H1 (cell line): ENCODE measurements around the gene CPA3. TPM values are rescaled to one million over a fixed set of nuclear protein-coding genes. Genes with fewer than 3 reads are reported as not detected.

Experiments used
- CTCF ChIA-PET: fragments of 300-600 bp; sonication (Branson Sonifier 250); formaldehyde crosslinking; loops from one replicate; lab custom pipeline; 2021; ENCODE audit not compliant: partially characterized antibody; lab: Charles Lee
- POLR2A ChIA-PET: fragments of 300-600 bp; sonication (Branson Sonifier 250); formaldehyde crosslinking; loops from one replicate; lab custom pipeline; 2021; ENCODE audit warnings: inconsistent platforms; ENCODE audit not compliant: partially characterized antibody; lab: Charles Lee
- DNase-seq, 2 experiments: peaks; one replicate each; pipeline versions ENCODE4 v3.0.0 to v3.0.0-alpha.2; 2010 to 2022; ENCODE audit warnings: low spot score in 2 of 2, low read depth in 1 of 2, mixed read lengths in 1 of 2
- FAIRE-seq: peaks from 2 replicates; lab custom pipeline; 2011; peaks lifted over from hg19 to GRCh38; lab: Jason Lieb, UNC
- H2AFZ ChIP-seq: 2 replicates; pipeline ENCODE4 v1.8.1; 2012; ENCODE audit warnings: low read length, inconsistent platforms
- H2AK5ac ChIP-seq: 2 replicates; pipeline ENCODE4 v1.6.1; 2013; ENCODE audit warnings: low read depth, low read length
- H2BK120ac ChIP-seq: replicated peaks from 2 replicates; pipeline ENCODE3; 2013; ENCODE audit warnings: low read depth, low read length, inconsistent platforms
- H2BK12ac ChIP-seq: 2 replicates; pipeline ENCODE4 v1.6.1; 2013; ENCODE audit warnings: low read depth, low read length
- H2BK15ac ChIP-seq: 2 replicates; pipeline ENCODE4 v1.6.1; 2013; ENCODE audit warnings: low read length
- H2BK20ac ChIP-seq: 2 replicates; pipeline ENCODE4 v1.6.1; 2013; ENCODE audit warnings: low read length
- H2BK5ac ChIP-seq: 2 replicates; pipeline ENCODE4 v1.6.1; 2013; ENCODE audit warnings: low read depth, low read length
- H3K14ac ChIP-seq: 2 replicates; pipeline ENCODE4 v1.6.1; 2013; ENCODE audit warnings: inconsistent platforms; ENCODE audit not compliant: insufficient read length
- H3K18ac ChIP-seq: 2 replicates; pipeline ENCODE4 v1.6.1; 2013; ENCODE audit warnings: low read length; ENCODE audit errors: extremely low read depth
- H3K23ac ChIP-seq: 2 replicates; pipeline ENCODE4 v1.6.1; 2013; ENCODE audit warnings: inconsistent platforms; ENCODE audit not compliant: insufficient read length
- H3K23me2 ChIP-seq: 2 replicates; pipeline ENCODE4 v1.6.1; 2013; ENCODE audit warnings: low read depth, low read length
- H3K27ac ChIP-seq: 2 replicates; pipeline ENCODE4 v1.6.1; 2011; ENCODE audit warnings: low read depth, low read length, inconsistent platforms
- H3K27me3 ChIP-seq, 4 experiments: replicated peaks in 1 of 4; 1 replicate in 1 of 4; 2 replicates in 3 of 4; pipeline versions ENCODE4 v1.6.1 to v1.8.1; 2011 to 2013; ENCODE audit warnings: low read length in 3 of 4, mild to moderate bottlenecking in 3 of 4, inconsistent platforms in 2 of 4, mixed read lengths in 2 of 4, moderate library complexity in 1 of 4; ENCODE audit not compliant: control insufficient read depth in 3 of 4, insufficient read depth in 3 of 4; ENCODE audit errors: extremely low read depth in 1 of 4
- H3K36me3 ChIP-seq, 4 experiments: 2 replicates each; pipeline versions ENCODE4 v1.6.1 to v1.8.1; 2011 to 2013; ENCODE audit warnings: mild to moderate bottlenecking in 4 of 4, low read length in 3 of 4, moderate library complexity in 2 of 4, control low read depth in 1 of 4, inconsistent platforms in 1 of 4; ENCODE audit not compliant: insufficient read depth in 4 of 4, control insufficient read depth in 2 of 4
- H3K4ac ChIP-seq: replicated peaks from 2 replicates; pipeline ENCODE3; 2013; ENCODE audit warnings: low read length, low read depth, mixed read lengths, inconsistent platforms; ENCODE audit not compliant: insufficient read length
- H3K4me1 ChIP-seq, 4 experiments: replicated peaks in 1 of 4; 1 replicate in 1 of 4; 2 replicates in 3 of 4; pipeline versions ENCODE4 v1.6.1 to v1.8.1; 2011 to 2013; ENCODE audit warnings: low read length in 3 of 4, inconsistent platforms in 2 of 4, mixed read lengths in 1 of 4; ENCODE audit not compliant: insufficient read depth in 4 of 4, control insufficient read depth in 3 of 4
- H3K4me2 ChIP-seq, 2 experiments: 2 replicates each; pipeline versions ENCODE4 v1.6.1 to v1.8.1; 2011 to 2013; ENCODE audit warnings: low read depth in 2 of 2, low read length in 2 of 2, control low read depth in 1 of 2, inconsistent platforms in 1 of 2, mild to moderate bottlenecking in 1 of 2; ENCODE audit not compliant: insufficient read depth in 1 of 2
- H3K4me3 ChIP-seq, 4 experiments: fragments of 200-600, 300-600 bp in 1 of 4; sonication (generic), shearing (Covaris generic), sonication (Bioruptor Twin) in 1 of 4; 2 replicates each; pipeline versions ENCODE4 v1.5.1 to v1.8.1; 2011 to 2016; ENCODE audit warnings: low read length in 4 of 4, low read depth in 3 of 4, control low read depth in 2 of 4, inconsistent platforms in 2 of 4, mild to moderate bottlenecking in 2 of 4, mixed read lengths in 1 of 4, moderate library complexity in 1 of 4; ENCODE audit not compliant: insufficient read depth in 2 of 4; ENCODE audit errors: extremely low read depth in 1 of 4
- H3K56ac ChIP-seq: replicated peaks from 2 replicates; pipeline ENCODE3; 2013; ENCODE audit warnings: low read depth, mild to moderate bottlenecking, mixed read lengths, low read length, inconsistent platforms; ENCODE audit not compliant: insufficient read length
- H3K79me1 ChIP-seq: 2 replicates; pipeline ENCODE4 v1.6.1; 2013; ENCODE audit warnings: low read depth, low read length, control low read depth
- H3K79me2 ChIP-seq, 2 experiments: 2 replicates each; pipeline versions ENCODE4 v1.6.1 to v1.8.1; 2012 to 2013; ENCODE audit warnings: low read length in 2 of 2, mild to moderate bottlenecking in 2 of 2, inconsistent platforms in 1 of 2; ENCODE audit not compliant: insufficient read depth in 2 of 2, control insufficient read depth in 1 of 2
- H3K9ac ChIP-seq, 4 experiments: replicated peaks in 1 of 4; 1 replicate in 1 of 4; 2 replicates in 3 of 4; pipeline versions ENCODE4 v1.6.1 to v1.8.1; 2011 to 2013; ENCODE audit warnings: low read depth in 3 of 4, low read length in 3 of 4, control low read depth in 2 of 4, mild to moderate bottlenecking in 2 of 4, moderate library complexity in 2 of 4, inconsistent platforms in 1 of 4; ENCODE audit errors: extremely low read depth in 1 of 4
- H3K9me3 ChIP-seq, 2 experiments: 2 replicates each; pipeline versions ENCODE4 v1.6.1 to v1.8.1; 2012 to 2013; ENCODE audit warnings: mild to moderate bottlenecking in 2 of 2, moderate library complexity in 2 of 2, control low read depth in 1 of 2, inconsistent platforms in 1 of 2, low read depth in 1 of 2, low read length in 1 of 2, mixed read lengths in 1 of 2; ENCODE audit not compliant: insufficient read depth in 2 of 2
- H4K20me1 ChIP-seq, 2 experiments: replicated peaks in 1 of 2; 2 replicates each; pipeline versions ENCODE3 to v1.8.1; 2011 to 2013; ENCODE audit warnings: inconsistent platforms in 2 of 2, low read length in 2 of 2, mild to moderate bottlenecking in 1 of 2; ENCODE audit not compliant: insufficient read depth in 2 of 2, control insufficient read depth in 1 of 2
- H4K5ac ChIP-seq: 2 replicates; pipeline ENCODE4 v1.6.1; 2013; ENCODE audit warnings: low read length, low read depth, mixed read lengths, inconsistent platforms; ENCODE audit not compliant: insufficient read length
- H4K8ac ChIP-seq: 2 replicates; pipeline ENCODE4 v1.8.0; 2013; ENCODE audit warnings: mild to moderate bottlenecking, moderate library complexity, low read length, inconsistent platforms; ENCODE audit not compliant: insufficient read depth; ENCODE audit errors: extremely low read depth
- H4K91ac ChIP-seq: replicated peaks from 2 replicates; pipeline ENCODE3; 2013; ENCODE audit warnings: low read length, mixed read lengths, inconsistent platforms; ENCODE audit not compliant: insufficient read length
- CHD1 ChIP-seq: IDR thresholded peaks from 2 replicates; pipeline ENCODE4 v1.6.1; 2012; ENCODE audit warnings: low read depth, low read length, improper control_type of control experiment
- HDAC2 ChIP-seq, 2 experiments: fragments of 300-600 bp in 1 of 2; sonication (generic) in 1 of 2; IDR thresholded peaks; 2 replicates each; pipeline ENCODE4 v1.6.1; 2011 to 2012; ENCODE audit warnings: low read depth in 2 of 2, low read length in 2 of 2, mild to moderate bottlenecking in 2 of 2, moderate library complexity in 2 of 2, borderline replicate concordance in 1 of 2, inconsistent platforms in 1 of 2
- MAFK ChIP-seq: IDR thresholded peaks from 2 replicates; pipeline ENCODE4 v1.6.1; 2012; ENCODE audit warnings: low read depth, mild to moderate bottlenecking, improper control_type of control experiment, low read length
- RBBP5 ChIP-seq: IDR thresholded peaks from 2 replicates; pipeline ENCODE4 v1.7.1; 2012; ENCODE audit warnings: low read depth, mild to moderate bottlenecking, inconsistent platforms, low read length, moderate library complexity, borderline replicate concordance
- RXRA ChIP-seq: IDR thresholded peaks from 2 replicates; pipeline ENCODE4 v1.6.1; 2011; ENCODE audit warnings: low read depth, mild to moderate bottlenecking, low read length, moderate library complexity; ENCODE audit not compliant: insufficient read depth
- SIRT6 ChIP-seq: IDR thresholded peaks from one replicate; pipeline ENCODE4 v1.7.1; 2012; ENCODE audit warnings: low read length, inconsistent platforms
- TAF7 ChIP-seq: optimal IDR thresholded peaks from 2 replicates; pipeline ENCODE3; 2011; ENCODE audit warnings: low read depth, mild to moderate bottlenecking, inconsistent platforms, low read length, moderate library complexity, borderline replicate concordance
- TEAD4 ChIP-seq: IDR thresholded peaks from 2 replicates; pipeline ENCODE4 v1.6.1; 2012; ENCODE audit warnings: low read depth, low read length, inconsistent platforms, mixed read lengths
- ZNF274 ChIP-seq: IDR thresholded peaks from 2 replicates; pipeline ENCODE4 v1.7.0; 2012; ENCODE audit warnings: low read length, borderline replicate concordance; ENCODE audit errors: extremely low read depth
- polyA plus RNA-seq, 7 experiments: library from polyadenylated mRNA; depleted of rRNA in 3 of 7; stranded (reverse) in 5 of 7; unstranded in 2 of 7; fragments of >200 nt in 5 of 7; fragments of 200-250 nt in 2 of 7; gene quantifications; 1 replicate in 5 of 7; 2 replicates in 1 of 7; 4 replicates in 1 of 7; pipeline versions ENCODE4 v1.2.1 to v1.2.3, GENCODE V29; 2011 to 2013; ENCODE audit warnings: missing spikeins in 2 of 7, mixed read lengths in 2 of 7
- total RNA-seq: library from RNA; stranded (reverse); fragmentation: NEBNext Ultra II Directional; extraction: Animal tissue kit (Norgen Biotek cat#: 25700); gene quantifications from 2 replicates; pipeline ENCODE4 v1.2.1, GENCODE V29; 2021
- TF ChIP-seq, protein P1 (sequence below): IDR thresholded peaks from 2 replicates; pipeline ENCODE4 v1.6.1; 2011; ENCODE audit warnings: low read length, improper control_type of control experiment
- TF ChIP-seq, protein P2 (sequence below): IDR thresholded peaks from 2 replicates; pipeline ENCODE4 v1.6.1; 2011; ENCODE audit warnings: low read depth, mild to moderate bottlenecking, low read length; ENCODE audit not compliant: insufficient read depth

CPA3 gene
- total and polyA plus RNA-seq, 2 of the 8 experiments (the other 6 are each of a cell fraction or from before 2014, with no cell fraction given) = not detected

DNA sequence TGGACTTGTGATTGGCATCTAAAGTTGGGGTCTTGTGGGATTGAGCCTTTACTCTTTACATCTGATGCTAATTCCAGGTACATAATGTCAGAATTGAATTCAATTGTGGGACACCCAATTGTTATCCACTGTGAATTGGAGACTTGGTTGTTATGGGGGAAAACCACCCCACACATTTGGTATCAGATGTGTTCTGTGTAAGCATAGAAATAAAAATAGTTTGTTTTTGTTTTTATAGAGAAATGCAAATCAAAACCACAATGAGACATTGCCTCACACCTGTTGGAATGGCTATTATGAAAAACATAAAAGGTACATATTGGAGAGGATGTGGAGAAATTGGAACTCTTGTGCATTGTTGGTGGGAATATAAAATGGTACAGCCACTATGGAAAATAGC, 58.5 kb downstream of the CPA3 start:
- no peak overlapping the region for H3K9ac ChIP-seq
- no peak overlapping the region for H2BK12ac ChIP-seq
- H3K27ac ChIP-seq = no peak overlapping the region
- no peak overlapping the region for H2AFZ ChIP-seq
- no peaks in the 10 kb centered on the region for H4K20me1 ChIP-seq
- H3K18ac ChIP-seq = no peak overlapping the region
- CTCF ChIA-PET = interaction anchor here (0.9 kb wide), 1 partner anchor 27 kb away, joined by 4 read pairs; no protein-coding TSS in a partner anchor
- H3K4ac ChIP-seq = no peak overlapping the region
- TF ChIP-seq TEAD4 = no peak
- TF ChIP-seq MAFK = no peak
- no peak for TF ChIP-seq RBBP5
- TF ChIP-seq HDAC2 (IDR thresholded peaks at IDR 0.05; ENCODE audit: borderline replicate concordance in 1 of 2, low read depth in 2 of 2, low read length in 2 of 2) = no peak
- no peak for TF ChIP-seq SIRT6
- TF ChIP-seq, protein P1, sequence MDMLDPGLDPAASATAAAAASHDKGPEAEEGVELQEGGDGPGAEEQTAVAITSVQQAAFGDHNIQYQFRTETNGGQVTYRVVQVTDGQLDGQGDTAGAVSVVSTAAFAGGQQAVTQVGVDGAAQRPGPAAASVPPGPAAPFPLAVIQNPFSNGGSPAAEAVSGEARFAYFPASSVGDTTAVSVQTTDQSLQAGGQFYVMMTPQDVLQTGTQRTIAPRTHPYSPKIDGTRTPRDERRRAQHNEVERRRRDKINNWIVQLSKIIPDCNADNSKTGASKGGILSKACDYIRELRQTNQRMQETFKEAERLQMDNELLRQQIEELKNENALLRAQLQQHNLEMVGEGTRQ = no peak
- TF ChIP-seq RXRA = no peak
- TF ChIP-seq CHD1 = no peak
- no peak for TF ChIP-seq TAF7
- TF ChIP-seq, protein P2, sequence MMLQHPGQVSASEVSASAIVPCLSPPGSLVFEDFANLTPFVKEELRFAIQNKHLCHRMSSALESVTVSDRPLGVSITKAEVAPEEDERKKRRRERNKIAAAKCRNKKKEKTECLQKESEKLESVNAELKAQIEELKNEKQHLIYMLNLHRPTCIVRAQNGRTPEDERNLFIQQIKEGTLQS = no peak
- TF ChIP-seq ZNF274 = no peak
- H3K9me3 ChIP-seq = peaks cover 0 to 3% of the 10 kb centered on the region in 2 experiments; a peak in 1 of 4 replicates
- no peaks in the 10 kb centered on the region for H3K4me1 ChIP-seq
- no peak overlapping the region for H2BK120ac ChIP-seq
- H3K27me3 ChIP-seq = no peaks in the 10 kb centered on the region
- no peak overlapping the region for H4K8ac ChIP-seq
- H3K23me2 ChIP-seq = no peaks in the 10 kb centered on the region
- no peak overlapping the region for H2BK20ac ChIP-seq
- no peak overlapping the region for H4K91ac ChIP-seq
- no peaks in the 10 kb centered on the region for H3K79me1 ChIP-seq
- H2BK5ac ChIP-seq = no peak overlapping the region
- H3K4me2 ChIP-seq = no peak overlapping the region
- DNase-seq = no peak
- no peak overlapping the region for H4K5ac ChIP-seq
- H3K36me3 ChIP-seq = no peaks in the 10 kb centered on the region
- H2AK5ac ChIP-seq = no peak overlapping the region
- POLR2A ChIA-PET = no interaction called here
- no peak overlapping the region for H2BK15ac ChIP-seq
- H3K4me3 ChIP-seq = no peak overlapping the region
- no peak overlapping the region for H3K23ac ChIP-seq
- no peak for FAIRE-seq
- H3K79me2 ChIP-seq = no peaks in the 10 kb centered on the region
- H3K14ac ChIP-seq = no peak overlapping the region
- H3K56ac ChIP-seq = no peak overlapping the region
